Parathyroid adenoma (tissue), 2 donors: ENCODE results near the gene BORCS8.

Source experiments
- H2AFZ ChIP-seq: fragments of 300-600 bp; sonication (generic); one replicate; pipeline ENCODE4 v1.7.0; 2017; ENCODE audit warnings: antibody characterized with exemption, mild to moderate bottlenecking
- H3K27ac ChIP-seq: fragments of 300-600 bp; sonication (generic); one replicate; pipeline ENCODE4 v1.7.0; 2017
- H3K27me3 ChIP-seq: fragments of 300-600 bp; sonication (generic); one replicate; pipeline ENCODE4 v1.7.0; 2017; ENCODE audit warnings: low read length; ENCODE audit not compliant: control insufficient read depth, insufficient read depth
- H3K36me3 ChIP-seq: fragments of 300-600 bp; sonication (generic); one replicate; pipeline ENCODE4 v1.7.0; 2017; ENCODE audit warnings: low read length; ENCODE audit not compliant: control insufficient read depth, insufficient read depth
- H3K4me1 ChIP-seq: fragments of 300-600 bp; sonication (generic); one replicate; pipeline ENCODE4 v1.7.0; 2017; ENCODE audit warnings: control low read depth
- H3K4me2 ChIP-seq: fragments of 300-600 bp; sonication (generic); one replicate; pipeline ENCODE4 v1.7.0; 2017; ENCODE audit warnings: low read length
- H3K4me3 ChIP-seq: fragments of 300-600 bp; sonication (generic); one replicate; pipeline ENCODE4 v1.7.0; 2017; ENCODE audit warnings: low read depth, low read length
- H3K79me2 ChIP-seq: fragments of 300-600 bp; sonication (generic); one replicate; pipeline ENCODE4 v1.7.0; 2017; ENCODE audit warnings: control low read depth
- H3K9ac ChIP-seq: fragments of 300-600 bp; sonication (generic); one replicate; pipeline ENCODE4 v1.7.0; 2017; ENCODE audit warnings: mild to moderate bottlenecking
- H3K9me3 ChIP-seq: fragments of 300-600 bp; sonication (generic); one replicate; pipeline ENCODE4 v1.7.0; 2017; ENCODE audit warnings: low read length; ENCODE audit not compliant: control insufficient read depth
- TF ChIP-seq, protein P1 (sequence below): fragments of 300-600 bp; sonication (generic); IDR thresholded peaks from one replicate; pipeline ENCODE4 v1.7.0; 2017; ENCODE audit warnings: antibody characterized with exemption, mild to moderate bottlenecking
- donor health status: primary hyperparathyroidism.

The BORCS8 gene

DNA sequence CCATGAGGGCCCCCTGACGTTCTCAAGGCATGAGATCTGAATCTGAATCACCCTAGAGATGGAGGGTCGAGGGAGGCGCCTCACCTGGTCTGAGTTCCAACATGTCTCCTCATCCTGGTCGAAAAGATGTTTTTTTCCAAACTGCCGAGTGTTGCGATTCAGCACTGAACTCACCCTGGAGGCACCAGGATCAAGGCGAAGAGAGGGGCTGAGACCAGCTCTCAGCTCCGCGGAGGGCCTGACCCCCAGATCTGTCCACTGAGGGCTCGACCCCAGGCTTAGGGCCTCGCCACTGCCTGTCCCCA is 10.7 kb upstream of the BORCS8 start:
- Histone ChIP-seq H3K4me2 (peak overlapping the region; percentile 90), H3K36me3 (no peaks in the 10 kb centered on the region), H3K27ac (peak overlapping the region; percentile 67), H2AFZ (peak overlapping the region; percentile 85), H3K9me3 (no peaks in the 10 kb centered on the region), H3K4me3 (peak overlapping the region; percentile 70), H3K4me1 (peaks cover 5% of the 10 kb centered on the region), H3K27me3 (no peaks in the 10 kb centered on the region), H3K79me2 (no peaks in the 10 kb centered on the region), H3K9ac (no peak overlapping the region)
- TF ChIP-seq, protein P1, sequence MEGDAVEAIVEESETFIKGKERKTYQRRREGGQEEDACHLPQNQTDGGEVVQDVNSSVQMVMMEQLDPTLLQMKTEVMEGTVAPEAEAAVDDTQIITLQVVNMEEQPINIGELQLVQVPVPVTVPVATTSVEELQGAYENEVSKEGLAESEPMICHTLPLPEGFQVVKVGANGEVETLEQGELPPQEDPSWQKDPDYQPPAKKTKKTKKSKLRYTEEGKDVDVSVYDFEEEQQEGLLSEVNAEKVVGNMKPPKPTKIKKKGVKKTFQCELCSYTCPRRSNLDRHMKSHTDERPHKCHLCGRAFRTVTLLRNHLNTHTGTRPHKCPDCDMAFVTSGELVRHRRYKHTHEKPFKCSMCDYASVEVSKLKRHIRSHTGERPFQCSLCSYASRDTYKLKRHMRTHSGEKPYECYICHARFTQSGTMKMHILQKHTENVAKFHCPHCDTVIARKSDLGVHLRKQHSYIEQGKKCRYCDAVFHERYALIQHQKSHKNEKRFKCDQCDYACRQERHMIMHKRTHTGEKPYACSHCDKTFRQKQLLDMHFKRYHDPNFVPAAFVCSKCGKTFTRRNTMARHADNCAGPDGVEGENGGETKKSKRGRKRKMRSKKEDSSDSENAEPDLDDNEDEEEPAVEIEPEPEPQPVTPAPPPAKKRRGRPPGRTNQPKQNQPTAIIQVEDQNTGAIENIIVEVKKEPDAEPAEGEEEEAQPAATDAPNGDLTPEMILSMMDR = no peak

DNA sequence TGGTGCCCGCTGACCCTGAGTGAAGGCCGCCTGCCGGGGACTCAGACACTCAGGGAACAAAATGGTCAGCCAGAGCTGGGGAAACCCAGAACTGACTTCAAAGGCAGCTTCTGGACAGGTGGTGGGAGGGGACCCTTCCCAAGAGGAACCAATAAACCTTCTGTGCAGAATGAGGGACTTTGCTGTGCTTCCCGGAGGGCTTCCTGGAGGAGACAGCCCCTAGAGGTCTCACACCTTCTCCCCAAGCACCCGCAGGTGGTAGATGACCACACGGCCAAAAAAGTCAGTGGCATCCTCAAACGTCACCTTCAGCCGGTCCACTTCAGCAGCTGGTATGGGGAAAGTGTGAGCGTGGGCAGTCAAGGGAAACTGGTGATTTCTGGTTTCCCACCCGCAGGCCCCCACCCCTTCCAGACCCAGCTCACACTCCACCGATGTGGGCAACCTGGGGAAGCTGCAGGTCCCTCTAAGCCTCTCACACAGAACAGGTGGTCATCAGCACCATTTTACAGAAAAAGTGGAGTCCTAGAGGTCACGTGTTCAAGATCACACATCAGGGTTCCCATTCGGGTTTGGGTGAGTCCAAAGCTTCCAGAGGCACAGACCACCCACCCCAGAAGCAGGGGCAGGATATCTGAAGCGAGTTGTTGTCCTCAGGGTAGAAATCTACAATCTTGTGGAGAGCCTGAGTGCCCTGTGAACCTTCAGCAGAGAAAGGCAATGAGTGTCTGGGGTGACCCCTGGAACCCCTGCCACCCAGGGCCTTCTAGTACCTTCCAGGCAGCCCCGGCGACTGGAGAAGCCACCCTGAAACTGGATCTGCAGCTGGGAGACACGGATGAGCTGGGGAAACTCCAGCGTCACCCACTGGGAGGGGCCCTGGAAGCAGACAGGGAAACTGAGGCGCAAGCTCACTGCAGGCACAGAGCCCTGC is 10.0 kb upstream of the BORCS8 start:
- Histone ChIP-seq H3K4me2 (no peak overlapping the region), H3K36me3 (no peaks in the 10 kb centered on the region), H3K79me2 (no peaks in the 10 kb centered on the region), H3K4me3 (no peak overlapping the region), H3K9ac (no peak overlapping the region), H2AFZ (peak overlapping the region; percentile 85), H3K9me3 (no peaks in the 10 kb centered on the region), H3K27me3 (no peaks in the 10 kb centered on the region), H3K4me1 (peaks cover 5% of the 10 kb centered on the region), H3K27ac (no peak overlapping the region)
- TF ChIP-seq, protein P1 = no peak

DNA sequence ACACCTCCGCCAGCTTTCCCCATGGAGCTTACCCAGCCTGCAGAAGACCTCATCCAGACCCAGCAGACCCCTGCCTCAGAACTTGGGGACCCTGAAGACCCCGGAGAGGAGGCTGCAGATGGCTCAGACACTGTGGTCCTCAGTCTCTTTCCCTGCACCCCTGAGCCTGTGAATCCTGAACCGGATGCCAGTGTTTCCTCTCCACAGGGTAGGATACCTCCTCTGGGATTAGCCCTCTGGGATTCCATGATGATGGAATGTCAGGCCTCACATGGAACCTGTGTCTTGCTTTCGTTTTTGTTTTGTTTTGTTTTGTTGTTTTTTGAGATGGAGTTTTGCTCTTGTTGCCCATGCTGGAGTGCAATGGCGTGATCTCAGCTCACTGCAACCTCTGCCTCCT is 2.0 kb upstream of the BORCS8 start:
- H2AFZ ChIP-seq = no peak overlapping the region
- H3K27me3 ChIP-seq = no peaks in the 10 kb centered on the region
- no peaks in the 10 kb centered on the region for H3K9me3 ChIP-seq
- peaks cover 16% of the 10 kb centered on the region for H3K79me2 ChIP-seq
- H3K4me1 ChIP-seq = peaks cover 5% of the 10 kb centered on the region
- no peak overlapping the region for H3K27ac ChIP-seq
- TF ChIP-seq, protein P1 = no peak
- no peak overlapping the region for H3K4me3 ChIP-seq
- H3K36me3 ChIP-seq = no peaks in the 10 kb centered on the region
- no peak overlapping the region for H3K4me2 ChIP-seq
- no peak overlapping the region for H3K9ac ChIP-seq

DNA sequence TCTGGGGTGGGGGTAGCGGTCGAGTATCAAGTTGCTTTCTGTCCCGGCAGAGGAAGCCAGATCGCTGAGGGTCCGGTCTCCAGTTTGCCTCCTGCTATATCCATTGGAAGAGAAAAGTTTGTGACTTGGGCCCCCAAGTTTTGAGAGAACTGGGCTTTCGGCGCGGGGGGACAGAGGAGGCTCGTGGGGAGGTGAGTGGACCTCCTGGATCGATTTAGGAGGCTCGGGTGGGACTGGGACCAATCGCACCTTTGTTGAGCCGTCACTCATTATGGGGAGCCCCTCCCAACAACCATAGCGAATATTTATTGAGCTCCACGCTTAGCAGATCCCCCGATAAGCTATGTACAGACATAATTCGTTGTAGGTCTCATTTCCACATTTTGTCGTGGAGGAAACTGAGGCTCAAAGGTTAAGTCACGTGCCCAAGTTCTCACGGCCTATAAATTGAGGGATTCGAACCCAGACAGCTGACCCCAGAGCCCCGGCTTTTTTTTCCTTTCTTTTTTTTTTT is 1.0 kb upstream of the BORCS8 start:
- TF ChIP-seq, protein P1 = no peak
- peaks cover 5% of the 10 kb centered on the region for H3K4me1 ChIP-seq

More for the DNA sequence above, 1.0 kb upstream of the BORCS8 start:
- Histone ChIP-seq H3K9ac (peak overlapping the region; percentile 42), H3K27ac (peak overlapping the region; percentile 95), H3K36me3 (no peaks in the 10 kb centered on the region), H3K4me2 (peak overlapping the region; percentile 100), H3K9me3 (no peaks in the 10 kb centered on the region), H3K79me2 (peaks cover 19% of the 10 kb centered on the region), H3K27me3 (no peaks in the 10 kb centered on the region), H2AFZ (peak overlapping the region; percentile 93), H3K4me3 (peak overlapping the region; percentile 99)
